GM12874 (cell line): ENCODE data around the gene FXYD1.

Experiments used
- TF ChIP-seq, protein P1 (sequence below): IDR thresholded peaks from 2 replicates; pipeline ENCODE4 v1.5.1; 2011; ENCODE audit warnings: low read depth, mild to moderate bottlenecking, control low read depth, low read length, moderate library complexity; ENCODE audit not compliant: insufficient read depth

FXYD1 gene

DNA sequence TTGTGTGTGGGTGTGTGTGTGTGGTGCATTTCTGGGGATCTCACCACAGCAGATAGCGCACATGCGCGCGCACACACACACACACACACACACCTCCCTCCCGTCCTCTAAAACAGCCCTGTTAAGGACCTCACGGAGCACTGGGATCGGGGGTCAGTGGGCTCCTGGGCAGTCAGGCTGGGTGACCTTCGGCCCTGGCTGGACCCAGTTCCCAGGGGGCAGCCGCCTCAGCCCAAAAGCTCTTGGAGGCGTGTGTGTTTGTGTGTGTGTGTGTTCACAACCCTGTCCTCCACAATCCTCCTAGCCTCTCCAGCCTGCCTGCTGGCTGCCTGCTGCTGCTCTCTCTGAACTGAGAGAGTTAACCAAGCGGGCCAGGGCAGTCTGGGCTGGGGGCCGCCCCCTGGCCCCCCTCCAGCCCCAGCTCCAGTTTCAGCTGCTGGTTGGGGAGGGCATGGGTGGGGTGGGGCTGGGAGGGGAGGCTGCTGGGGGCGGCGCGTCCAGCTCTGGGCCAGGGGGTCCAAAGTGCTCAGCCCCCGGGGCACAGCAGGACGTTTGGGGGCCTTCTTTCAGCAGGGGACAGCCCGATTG is at the start of gene FXYD1:
FXYD1 (plus strand) TSS at position 520 of the 588 bp plus-strand sequence. CDS start 1,256 bp downstream, outside the sequence.
- TF ChIP-seq, protein P1, sequence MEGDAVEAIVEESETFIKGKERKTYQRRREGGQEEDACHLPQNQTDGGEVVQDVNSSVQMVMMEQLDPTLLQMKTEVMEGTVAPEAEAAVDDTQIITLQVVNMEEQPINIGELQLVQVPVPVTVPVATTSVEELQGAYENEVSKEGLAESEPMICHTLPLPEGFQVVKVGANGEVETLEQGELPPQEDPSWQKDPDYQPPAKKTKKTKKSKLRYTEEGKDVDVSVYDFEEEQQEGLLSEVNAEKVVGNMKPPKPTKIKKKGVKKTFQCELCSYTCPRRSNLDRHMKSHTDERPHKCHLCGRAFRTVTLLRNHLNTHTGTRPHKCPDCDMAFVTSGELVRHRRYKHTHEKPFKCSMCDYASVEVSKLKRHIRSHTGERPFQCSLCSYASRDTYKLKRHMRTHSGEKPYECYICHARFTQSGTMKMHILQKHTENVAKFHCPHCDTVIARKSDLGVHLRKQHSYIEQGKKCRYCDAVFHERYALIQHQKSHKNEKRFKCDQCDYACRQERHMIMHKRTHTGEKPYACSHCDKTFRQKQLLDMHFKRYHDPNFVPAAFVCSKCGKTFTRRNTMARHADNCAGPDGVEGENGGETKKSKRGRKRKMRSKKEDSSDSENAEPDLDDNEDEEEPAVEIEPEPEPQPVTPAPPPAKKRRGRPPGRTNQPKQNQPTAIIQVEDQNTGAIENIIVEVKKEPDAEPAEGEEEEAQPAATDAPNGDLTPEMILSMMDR, result no peak

DNA sequence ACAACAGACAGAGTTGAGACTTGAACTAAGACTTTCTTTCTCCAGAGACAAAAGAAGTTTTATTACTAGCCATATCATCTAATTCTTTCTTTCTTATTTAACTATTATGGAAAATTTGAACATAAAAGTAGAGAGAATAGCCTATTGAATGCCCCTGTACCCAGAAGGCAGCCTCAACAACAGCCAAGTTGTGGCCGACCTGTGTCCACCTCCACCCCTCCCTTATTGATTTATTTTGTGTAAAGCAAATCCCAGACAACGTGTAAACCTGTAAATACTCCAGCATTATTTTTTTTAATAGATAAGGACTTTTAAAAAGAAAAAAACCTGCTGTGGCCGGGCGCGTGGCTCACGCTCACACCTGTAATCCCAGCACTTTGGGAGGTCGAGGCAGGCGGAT is 49.1 kb upstream of the FXYD1 start:
- TF ChIP-seq, protein P1, result no peak

- TF ChIP-seq, protein P1, result no peak
These were observed 48.5 kb upstream of the FXYD1 start for GRCh38 chr19:35090160-35090505.

GRCh38 chr19:35090506-35091214 is 48.0 kb upstream of the FXYD1 start:
- TF ChIP-seq, protein P1, result peak; percentile 59

GRCh38 chr19:35093430-35093829 is 45.2 kb upstream of the FXYD1 start:
- TF ChIP-seq, protein P1, result no peak

DNA sequence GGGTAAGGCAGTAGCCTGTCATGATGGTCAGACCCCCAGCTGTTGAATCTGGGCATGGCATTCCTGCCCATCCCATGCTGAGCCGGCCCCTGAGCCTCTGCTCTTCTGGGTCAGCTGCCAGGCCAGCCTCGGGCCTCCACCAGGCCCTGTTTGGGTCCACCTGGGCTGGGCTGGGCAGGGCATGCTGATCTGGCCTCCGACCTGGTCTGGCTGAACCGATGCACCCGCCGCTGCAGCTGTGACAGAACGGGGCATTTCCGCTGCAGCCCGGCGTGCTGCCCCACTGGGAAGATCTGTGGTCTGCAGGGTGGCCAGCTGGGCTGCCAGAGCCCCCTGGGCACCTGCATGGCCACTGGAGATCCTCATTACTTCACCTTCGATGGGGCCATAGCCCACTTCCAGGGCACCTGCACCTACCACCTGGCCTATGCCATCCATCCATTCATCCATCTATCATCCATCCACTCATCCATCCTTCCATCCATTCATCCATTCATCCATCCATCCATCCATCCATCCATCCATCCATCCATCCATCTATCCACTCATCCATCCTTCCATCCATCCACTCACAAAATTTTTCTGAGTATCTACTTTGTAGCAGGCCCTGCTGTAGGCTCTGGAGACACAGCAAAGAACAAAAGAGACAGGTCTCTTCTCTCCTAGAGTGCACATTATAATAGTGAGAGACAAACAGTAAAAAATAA is 44.5 kb upstream of the FXYD1 start:
- TF ChIP-seq, protein P1, result no peak

GRCh38 chr19:35094656-35095055 is 44.0 kb upstream of the FXYD1 start:
- TF ChIP-seq, protein P1, result no peak
